Left cardiac atrium (tissue), 4 donors: ENCODE data around the gene MEF2C. TPM values are rescaled to one million over a fixed set of nuclear protein-coding genes. Genes with fewer than 3 reads are reported as not detected.

Experiments
- ATAC-seq, 2 donors: fragments of 200-7000 bp; cut with Tn5 transposase; one replicate each; pipeline ENCODE4 v1.9.1; 2020; ENCODE audit warnings: mild to moderate bottlenecking in 2 of 2, moderate library complexity in 2 of 2
- DNase-seq: peaks from one replicate; pipeline ENCODE4 v3.0.0-alpha.2; 2020
- intact Hi-C, 2 donors: fragments of 100-400 bp; cut with DNase I; formaldehyde crosslinking; loops; one replicate each; pipeline versions ENCODE4 v1.14.1 to v1.15.1; 2022 to 2023
- total RNA-seq, 2 donors: library from RNA; stranded (reverse); fragmentation: NEBNext Ultra II Directional; extraction: Animal tissue kit (Norgen Biotek cat#: 25700); gene quantifications; one replicate each; pipeline ENCODE4 v1.2.1, GENCODE V29; 2021
- donor health status: DM: no; HTN: yes; CAD: no.
- donor health status: DM: no; HTN: yes; CAD: no; lungs with severe emphysema.
- donor health status: DM: yes; HTN: yes; CAD: no.
- donor health status: Dilated cardiomyopathy.

MEF2C gene
- total RNA-seq, 2 donors from 2014 or later: 48.3 to 53.7 TPM

- ATAC-seq: peak; percentile 84 to 91
- DNase-seq: peak; percentile 72
- intact Hi-C loops: loop anchor here in 1 of 2 donors (2.0 kb wide), 1 partner anchor 910 kb away; no protein-coding TSS in a partner anchor
Observed at GRCh38 chr5:88690409-88691229, 192.4 kb downstream of the MEF2C start.

- intact Hi-C loops: loop anchor here in 1 of 2 donors (2.0 kb wide), 1 partner anchor 909 kb away; no protein-coding TSS in a partner anchor
- no peak for DNase-seq
- no peak for ATAC-seq
Observed at GRCh38 chr5:88689668-88690408, 193.1 kb downstream of the MEF2C start.

DNA sequence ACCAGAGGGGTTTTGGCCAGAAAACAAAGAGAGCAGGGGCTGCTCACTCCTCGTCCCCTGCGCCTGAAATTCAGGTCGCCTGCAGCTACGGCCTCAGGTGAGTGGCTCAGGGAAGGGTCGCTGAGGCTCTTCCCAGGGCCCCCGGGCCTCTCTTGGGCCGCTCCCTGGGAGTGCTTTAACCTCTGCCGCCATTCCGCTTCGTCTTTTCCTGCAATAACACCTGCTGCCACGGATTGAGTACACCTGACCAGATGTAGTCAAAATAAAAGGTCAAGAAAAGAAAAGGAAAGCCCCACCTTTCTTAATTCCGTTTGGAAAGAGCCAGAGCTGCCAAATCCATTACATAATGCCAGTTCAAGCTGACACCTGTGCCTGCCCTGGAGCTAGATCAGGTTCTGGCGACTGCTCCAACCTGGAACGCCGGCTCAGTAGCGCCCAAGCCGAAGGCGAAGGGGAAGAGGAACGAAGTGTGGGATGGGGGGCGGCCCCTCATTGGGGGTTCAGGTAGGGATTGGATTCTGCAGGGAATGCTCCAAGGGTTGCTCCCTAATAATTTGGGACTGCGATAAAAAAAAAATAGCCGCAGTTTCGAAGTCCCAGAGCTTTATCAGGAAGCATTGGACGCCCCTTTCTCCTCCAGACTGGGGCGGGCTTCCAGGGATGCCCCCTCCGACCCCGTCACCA lies 193.9 kb downstream of the MEF2C start:
- intact Hi-C loops: no loop called here
- ATAC-seq: no peak
- no peak for DNase-seq

GRCh38 chr5:88688156-88688983 lies 194.6 kb downstream of the MEF2C start:
- ATAC-seq (no peak), DNase-seq (no peak)
- intact Hi-C loops: no loop called here

- intact Hi-C loops: no loop called here
- no peak for ATAC-seq
- DNase-seq: no peak
Observed at GRCh38 chr5:88687373-88687911, 195.5 kb downstream of the MEF2C start.

GRCh38 chr5:88686726-88687125 lies 196.3 kb downstream of the MEF2C start:
- no peak for ATAC-seq
- no peak for DNase-seq
- intact Hi-C loops: no loop called here

DNA sequence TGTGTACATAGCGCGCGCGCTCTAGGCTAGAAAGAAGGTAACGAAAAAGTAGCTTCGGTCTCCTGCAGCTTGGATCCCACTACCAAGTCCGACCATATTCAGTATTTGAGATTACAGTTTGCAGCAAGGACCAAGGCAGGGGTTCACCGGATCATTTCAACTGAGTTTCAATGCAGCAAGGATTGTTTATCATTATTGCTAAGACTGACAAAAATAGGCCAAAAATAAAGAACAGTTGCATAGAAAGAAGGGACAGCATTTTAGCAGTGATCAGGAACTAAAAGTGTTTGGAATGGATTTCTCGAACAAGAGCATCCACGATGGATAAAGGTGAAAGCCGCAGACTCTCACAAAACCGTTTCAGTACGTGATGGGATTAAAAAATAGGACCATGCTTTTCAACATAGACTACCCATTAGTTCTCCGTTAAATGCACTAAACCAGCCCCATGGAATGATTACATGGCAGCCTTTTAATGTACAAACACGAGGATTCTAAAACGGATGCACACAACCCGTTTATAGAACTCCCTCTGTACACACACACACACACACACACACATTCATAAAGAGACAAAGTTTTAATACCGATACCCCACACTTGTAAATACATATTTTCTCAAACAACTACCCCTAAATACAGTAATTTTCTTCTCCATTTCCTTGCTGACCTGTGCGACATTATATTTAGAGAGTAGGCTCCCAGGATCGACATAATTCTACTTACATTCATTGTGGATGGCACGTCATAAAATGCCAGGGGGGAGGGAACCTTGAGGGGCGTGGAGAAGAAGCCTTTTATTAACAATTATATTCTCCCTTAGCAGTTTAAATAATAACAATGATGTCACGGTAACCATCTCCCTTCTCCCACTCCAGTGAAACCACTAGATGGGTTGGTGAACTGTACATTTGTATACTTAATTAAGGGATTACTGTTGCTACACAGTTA lies 197.1 kb downstream of the MEF2C start:
- DNase-seq (no peak), ATAC-seq (no peak)
- intact Hi-C loops: no loop called here

- ATAC-seq (no peak), DNase-seq (no peak)
- intact Hi-C loops: loop anchor here (5.0 kb wide), 2 partner anchors 541 to 901 kb away; no protein-coding TSS in a partner anchor
Observed at GRCh38 chr5:88683506-88684135, 199.4 kb downstream of the MEF2C start.

- intact Hi-C loops: loop anchor here (5.0 kb wide), 2 partner anchors 541 to 901 kb away; no protein-coding TSS in a partner anchor
- DNase-seq (no peak), ATAC-seq (no peak)
Observed at GRCh38 chr5:88682881-88683361, 200.1 kb downstream of the MEF2C start.

- no peak for DNase-seq
- intact Hi-C loops: loop anchor here (5.0 kb wide), 2 partner anchors 540 to 900 kb away; no protein-coding TSS in a partner anchor
- ATAC-seq: no peak
Observed at GRCh38 chr5:88682131-88682530, 200.9 kb downstream of the MEF2C start.

- DNase-seq (no peak), ATAC-seq (no peak)
- intact Hi-C loops: loop anchor here (5.0 kb wide), 2 partner anchors 539 to 899 kb away; no protein-coding TSS in a partner anchor
Observed at GRCh38 chr5:88681211-88681803, 201.7 kb downstream of the MEF2C start.

- ATAC-seq: peak; percentile 91 to 96
- peak; percentile 69 for DNase-seq
- intact Hi-C loops: loop anchor here (1.0 to 5.0 kb wide), 3 partner anchors 538 to 899 kb away; no protein-coding TSS in a partner anchor
Observed at GRCh38 chr5:88680253-88681132, 202.5 kb downstream of the MEF2C start.

- DNase-seq (no peak), ATAC-seq (no peak)
- intact Hi-C loops: loop anchor here (1.0 to 10.0 kb wide), 4 partner anchors 535 to 898 kb away; no protein-coding TSS in a partner anchor
Observed at GRCh38 chr5:88679638-88680037, 203.3 kb downstream of the MEF2C start.

DNA sequence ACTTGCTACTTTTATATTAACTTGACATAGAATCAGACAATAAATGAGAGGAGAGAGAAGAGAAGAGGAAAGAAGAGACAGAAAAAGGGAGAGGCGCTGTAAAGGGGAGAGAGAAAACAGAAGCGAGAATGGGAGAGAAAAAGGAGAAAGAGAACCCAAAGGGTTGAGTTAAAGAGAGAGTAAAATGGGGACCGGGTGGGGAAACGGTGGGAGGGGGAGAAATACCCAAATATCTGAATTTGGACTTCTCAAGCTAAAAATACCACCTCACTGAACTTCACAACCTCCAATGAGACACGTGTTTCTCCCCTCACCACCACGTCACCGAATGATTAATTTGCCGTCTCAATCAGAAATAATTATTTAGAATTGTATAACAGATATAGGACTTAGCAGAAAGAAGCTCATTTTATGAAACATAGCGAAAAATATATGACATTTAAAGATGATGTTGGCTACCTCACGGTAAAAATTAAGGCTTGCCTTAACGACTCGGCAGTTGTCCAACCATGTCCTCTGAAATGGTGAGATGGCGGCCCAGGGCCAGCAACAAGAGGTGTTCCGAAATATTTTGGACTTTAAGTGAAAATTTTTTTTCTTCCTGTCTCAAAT lies 204.1 kb downstream of the MEF2C start:
- DNase-seq (no peak), ATAC-seq (no peak)
- intact Hi-C loops: loop anchor here in 1 of 2 donors (10.0 kb wide), 1 partner anchor 534 kb away; no protein-coding TSS in a partner anchor
